Diencephalon (tissue), 1 donor: ENCODE data around the gene LPO. TPM values are rescaled to one million over a fixed set of nuclear protein-coding genes. Genes with fewer than 3 reads are reported as not detected.

Source experiments
- total RNA-seq: library from RNA; depleted of rRNA; stranded (reverse); fragments of >200 nt; gene quantifications from one replicate; pipeline ENCODE4 v1.2.3, GENCODE V29; 2014

LPO gene
- total RNA-seq = 0.23 TPM

DNA sequence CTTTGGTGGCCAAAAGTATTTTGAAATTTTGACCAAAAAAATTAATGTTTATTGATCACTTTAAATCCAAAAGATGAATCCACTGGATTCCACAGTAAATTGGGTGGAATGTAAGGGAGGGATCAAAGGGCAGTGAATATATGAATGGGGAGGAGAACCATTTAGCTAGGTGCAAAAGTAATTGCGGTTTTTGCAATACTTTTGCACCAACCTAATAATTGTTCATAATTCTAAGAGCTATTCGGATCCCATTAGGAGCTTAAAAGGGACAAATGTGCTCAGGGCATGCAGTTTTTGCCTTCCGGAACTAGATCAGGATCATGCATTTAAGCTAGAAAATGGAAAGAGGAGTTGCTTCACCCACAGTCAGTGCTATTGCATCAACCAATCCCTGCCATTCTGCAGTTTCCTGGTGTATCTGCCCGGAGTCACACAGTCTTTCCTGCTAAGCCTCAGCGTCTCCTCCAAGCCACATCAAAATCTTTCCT is at the start of gene LPO:
Gene LPO (plus strand): TSS at position 438 of the 488 bp plus-strand sequence. CDS start 4,396 bp downstream, outside the sequence.

DNA sequence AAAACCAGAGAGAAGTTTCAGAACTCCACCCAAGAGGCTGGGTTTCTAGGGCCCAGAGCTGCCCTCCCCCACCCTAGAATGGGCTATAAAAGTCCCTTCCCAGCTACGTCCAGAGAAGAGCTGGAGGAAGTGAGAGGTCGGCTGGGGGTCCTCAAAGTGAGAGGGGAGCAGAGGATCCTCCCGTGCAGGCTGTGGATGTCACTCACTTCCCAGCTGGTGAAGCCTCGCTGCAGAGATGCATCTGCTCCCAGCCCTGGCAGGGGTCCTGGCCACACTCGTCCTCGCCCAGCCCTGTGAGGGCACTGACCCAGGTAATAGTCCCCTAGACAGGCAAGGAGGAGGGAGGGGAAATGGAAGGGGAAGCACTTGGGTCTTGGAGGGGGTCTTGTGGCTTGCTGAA is 45.8 kb upstream of the LPO start, which contains the start of gene EPX:
Gene EPX (plus strand): TSS at position 115 of the 400 bp plus-strand sequence. CDS start 121 bp downstream, at position 236.

DNA sequence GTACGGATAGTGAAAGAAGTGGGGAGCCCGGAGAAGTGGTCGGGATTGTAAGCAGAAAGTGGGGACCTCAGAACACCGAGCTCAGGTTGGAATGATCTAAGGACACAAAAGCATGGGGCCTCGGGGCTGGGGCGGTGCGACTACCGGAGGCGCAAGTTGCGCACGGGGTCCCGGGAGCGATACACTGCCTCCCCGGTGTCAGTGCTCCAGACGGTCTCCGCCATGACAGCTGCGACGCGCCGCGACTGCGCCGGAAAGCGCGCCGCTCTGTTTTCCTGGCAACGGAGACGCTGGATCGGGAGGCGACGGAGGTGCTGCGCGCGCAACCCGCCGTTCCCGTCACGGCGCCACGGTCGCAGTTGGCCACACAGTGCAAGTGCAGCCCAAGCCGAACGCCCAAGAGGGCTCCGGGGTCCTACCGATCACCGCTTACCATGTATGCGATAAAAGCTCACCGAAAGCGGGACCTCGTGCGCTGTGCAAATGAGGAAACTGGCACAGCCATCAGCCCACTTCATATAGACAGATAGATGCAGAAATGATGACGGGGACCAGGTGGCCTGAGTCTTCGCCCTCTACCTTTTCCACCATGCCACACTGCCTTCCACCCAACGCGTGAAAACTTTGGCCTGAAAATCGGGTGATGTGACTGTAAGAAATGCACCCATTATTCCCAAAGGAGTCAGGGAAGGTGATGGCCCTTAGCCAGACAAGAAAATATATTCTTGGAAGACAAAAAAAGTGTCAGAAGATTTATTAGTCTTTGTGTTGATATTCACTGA is 19.2 kb upstream of the LPO start, which contains the start of gene MKS1:
Gene MKS1 (minus strand): TSS at position 249 of the 782 bp plus-strand sequence. CDS start 25 bp downstream, at position 224.

DNA sequence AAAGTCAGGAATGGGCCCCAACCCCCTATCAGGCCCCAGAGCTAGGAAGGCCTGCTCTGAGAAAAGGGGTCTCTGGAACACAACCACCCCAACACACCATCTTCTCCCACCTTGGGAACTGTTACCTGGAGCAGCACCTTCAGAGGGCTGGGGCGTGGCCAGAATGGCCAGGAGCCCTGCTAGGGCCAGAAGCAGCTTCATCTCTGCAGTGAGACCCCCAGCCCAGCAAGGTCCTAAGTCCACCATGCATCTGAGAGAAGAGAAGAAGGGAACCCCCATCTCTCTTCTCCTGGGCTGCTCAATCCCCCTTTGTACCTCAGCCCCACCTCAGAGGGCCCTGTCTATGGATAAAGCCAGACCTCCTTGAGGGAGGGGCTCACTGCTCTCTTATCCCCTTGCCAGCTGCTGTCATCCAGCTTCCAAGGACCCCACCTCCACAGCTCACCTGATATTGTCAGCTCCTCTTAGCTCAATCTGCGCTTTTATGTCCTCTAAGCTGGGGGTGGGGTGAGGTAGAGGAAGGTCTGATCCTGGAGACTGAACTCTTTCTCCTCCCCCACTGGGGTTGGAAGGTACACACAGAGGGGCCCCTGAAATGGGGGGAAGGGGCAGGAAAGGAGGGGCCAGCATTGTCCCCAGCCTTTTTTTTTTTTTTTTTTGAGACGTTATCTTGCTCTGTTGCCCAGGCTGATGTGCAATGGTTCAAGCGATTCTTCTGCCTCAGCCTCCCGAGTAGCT is 42.3 kb downstream of the LPO start, which contains the start of gene MPO:
Gene MPO (minus strand): TSS at position 456 of the 738 bp plus-strand sequence. CDS start 177 bp downstream, at position 279.

Other genes starting within 250 kb of the LPO start
- 283 TPM for gene SRSF1, start 231.3 kb upstream of the LPO start, total RNA-seq
- 66.9 TPM for gene DYNLL2, start 155.2 kb upstream of the LPO start, total RNA-seq
- under 0.01 TPM for gene OR4D1, start 90.2 kb upstream of the LPO start, total RNA-seq
- gene OR4D2, start 71.6 kb upstream of the LPO start, total RNA-seq = not detected
- gene EPX, start 45.9 kb upstream of the LPO start, total RNA-seq = not detected
- 17.5 TPM for gene MKS1, start 19.3 kb upstream of the LPO start, total RNA-seq
- 3.5 TPM for gene MPO, start 42.4 kb downstream of the LPO start, total RNA-seq
- 54.0 TPM for gene TSPOAP1, start 90.2 kb downstream of the LPO start, total RNA-seq
- 46.8 TPM for gene SUPT4H1, start 113.6 kb downstream of the LPO start, total RNA-seq
- 1.4 TPM for gene RNF43, start 178.9 kb downstream of the LPO start, total RNA-seq
- 0.23 TPM for gene HSF5, start 249.8 kb downstream of the LPO start, total RNA-seq